ENCODE data around the gene SORL1.

- TF ChIP-seq EP300 (IDR thresholded peaks at IDR 0.05) (no peak), POLR2AphosphoS5 (IDR thresholded peaks at IDR 0.05) (no peak)
These were observed 126.3 kb downstream of the SORL1 start for GRCh38 chr11:121578251-121578976.

Measured in suprapubic skin (tissue), 4 donors.